ENCODE data around the gene SCTR.
A peak's percentile ranks its signal among the peaks of the same experiment; 100 is the strongest.

SCTR gene

DNA sequence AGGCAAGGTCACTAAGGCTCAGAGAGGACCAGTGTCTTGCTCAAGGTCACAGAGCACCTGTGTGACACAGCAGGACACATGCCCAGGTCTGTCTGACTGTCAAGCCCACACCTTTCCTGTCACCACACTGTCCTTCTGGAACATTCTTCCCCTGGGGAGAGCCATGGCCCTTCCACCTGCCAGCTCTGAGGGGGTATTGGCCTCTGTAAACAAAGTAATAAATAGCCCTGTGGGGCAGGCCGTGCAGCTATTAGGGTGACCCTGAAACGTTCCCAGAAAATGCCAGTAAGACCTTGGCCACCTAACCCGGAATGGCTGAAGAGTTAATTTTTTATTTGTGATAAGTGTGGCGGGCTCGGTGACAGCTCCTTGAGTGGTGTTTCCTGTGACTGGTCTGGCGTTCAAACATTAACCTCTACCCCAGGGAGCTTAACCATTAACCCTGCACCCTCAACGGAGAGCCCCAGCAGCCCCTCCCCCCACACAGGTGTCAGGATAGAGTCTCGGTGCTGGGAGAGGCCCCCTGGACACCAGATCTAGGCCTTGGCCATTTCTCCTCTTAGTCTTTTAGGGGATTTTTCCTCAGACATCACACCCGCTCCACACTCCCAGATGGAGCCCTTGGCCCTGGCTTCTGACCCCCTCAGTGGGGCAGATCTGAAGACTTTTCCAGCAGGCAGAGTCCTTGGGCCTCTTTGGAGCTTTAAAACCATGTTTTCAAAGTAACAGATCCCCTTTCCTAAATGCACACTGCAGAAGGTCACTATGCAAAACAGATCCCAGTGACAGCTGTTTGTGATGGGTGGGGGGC, 36.6 kb downstream of the SCTR start:
- DNase-seq (ENCODE audit: low read depth): no peak

DNA sequence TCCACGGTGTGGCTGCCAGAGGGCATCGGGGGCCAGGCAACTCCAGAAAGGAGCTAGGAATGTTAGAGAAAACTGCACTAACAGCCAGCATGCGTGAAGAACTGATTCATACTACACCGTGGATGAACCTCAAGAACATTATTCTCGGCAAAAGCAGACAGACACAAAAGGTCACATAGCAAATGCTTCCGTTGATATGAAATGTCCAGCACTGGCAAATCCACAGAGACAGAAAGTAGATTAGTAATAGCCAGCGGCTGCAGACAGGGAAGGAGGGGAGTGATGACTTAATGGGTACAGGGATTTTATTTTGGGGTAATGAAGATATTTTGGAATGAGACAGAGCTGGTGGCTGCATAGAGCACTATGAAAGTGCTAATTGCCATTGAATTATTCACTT, 37.4 kb downstream of the SCTR start:
- DNase-seq (ENCODE audit: low read depth): no peak

GRCh38 chr2:119486196-119486827, 38.0 kb downstream of the SCTR start:
- DNase-seq (ENCODE audit: low read depth): no peak

- DNase-seq (ENCODE audit: low read depth): no peak
These were observed 38.8 kb downstream of the SCTR start for GRCh38 chr2:119485336-119486110.

DNA sequence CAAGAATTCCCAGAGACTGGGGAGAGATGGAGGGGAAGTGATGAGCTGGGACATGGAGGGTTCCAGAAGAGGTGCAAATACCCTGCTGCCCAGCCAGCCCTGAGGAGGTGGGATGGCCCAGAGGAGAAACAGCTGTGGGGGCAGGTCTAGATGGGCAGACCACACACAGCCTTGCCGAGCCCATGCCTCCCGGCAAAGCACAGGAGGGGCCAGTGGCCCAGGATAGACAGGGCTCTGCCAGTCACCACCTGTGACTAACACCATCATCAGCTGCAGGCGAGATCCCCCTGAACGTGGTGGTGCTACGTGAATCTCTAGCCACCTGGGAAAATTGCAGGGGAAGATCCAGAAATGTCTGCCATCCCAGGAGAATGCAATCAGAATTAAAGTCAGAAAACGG, 39.4 kb downstream of the SCTR start:
- no peak for DNase-seq (ENCODE audit: low read depth)

GRCh38 chr2:119483896-119484718, 40.2 kb downstream of the SCTR start:
- DNase-seq (ENCODE audit: low read depth): no peak

DNA sequence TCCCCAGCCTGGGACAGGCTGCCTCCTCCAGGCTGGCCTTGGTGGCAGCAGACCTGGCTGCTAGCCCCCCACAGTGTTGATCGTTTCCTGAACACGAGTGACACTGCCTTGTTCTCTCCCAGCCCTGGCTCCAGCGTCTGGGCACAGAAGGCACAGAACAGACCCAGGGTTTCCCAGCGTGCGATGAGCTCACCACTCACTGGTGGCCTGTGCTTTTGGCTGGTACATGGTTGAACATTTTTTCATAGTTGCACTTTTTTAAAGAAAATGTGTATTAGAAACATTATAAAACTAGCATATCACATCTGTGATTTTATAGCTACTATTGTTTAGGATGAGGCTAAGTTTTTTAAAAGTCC, 40.9 kb downstream of the SCTR start:
- DNase-seq (ENCODE audit: low read depth): no peak

- DNase-seq (ENCODE audit: low read depth): no peak
These were observed 41.5 kb downstream of the SCTR start for GRCh38 chr2:119482481-119483394.

GRCh38 chr2:119481501-119482455, 42.5 kb downstream of the SCTR start:
- no peak for DNase-seq (ENCODE audit: low read depth)

GRCh38 chr2:119480718-119481142, 43.6 kb downstream of the SCTR start:
- no peak for DNase-seq (ENCODE audit: low read depth)

GRCh38 chr2:119480184-119480583, 44.1 kb downstream of the SCTR start:
- DNase-seq (ENCODE audit: low read depth): no peak

DNA sequence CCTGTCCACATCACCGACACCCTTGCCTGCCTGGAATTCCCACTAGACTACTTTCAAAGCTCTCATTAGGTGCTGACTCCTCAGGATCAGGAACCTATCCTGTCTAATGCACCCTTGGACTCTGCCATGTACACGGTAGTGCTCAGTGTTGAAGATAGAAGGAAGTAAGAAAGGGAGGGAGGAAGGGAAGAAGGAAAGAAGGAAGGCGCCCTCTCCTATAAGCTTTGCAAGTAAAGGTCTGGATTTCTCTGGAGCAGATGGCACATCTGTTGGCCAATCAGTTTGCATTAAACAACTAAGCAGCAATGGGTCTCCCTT, 45.3 kb downstream of the SCTR start:
- no peak for DNase-seq (ENCODE audit: low read depth)

- no peak for DNase-seq (ENCODE audit: low read depth)
These were observed 45.9 kb downstream of the SCTR start for GRCh38 chr2:119478188-119478977.

DNA sequence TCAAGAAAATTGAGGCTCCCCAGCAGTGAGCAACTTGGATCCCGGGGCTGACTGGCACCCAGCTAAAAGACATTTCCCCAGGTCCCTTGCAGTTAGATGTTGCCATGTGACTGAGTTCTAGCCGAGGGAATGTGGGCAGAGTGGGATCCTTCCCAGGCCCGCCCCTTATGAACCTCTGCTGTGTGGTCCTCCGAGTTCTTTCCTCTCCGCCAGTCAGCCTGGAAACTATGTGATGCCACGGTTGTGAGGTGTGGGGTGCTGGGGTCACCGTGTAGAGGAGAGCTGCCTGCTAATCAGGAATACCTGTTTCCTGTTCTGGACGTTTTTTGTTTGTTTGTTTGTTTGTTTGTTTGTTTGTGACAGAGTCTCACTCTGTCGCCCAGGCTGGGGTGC, 47.2 kb downstream of the SCTR start:
- no peak for DNase-seq (ENCODE audit: low read depth)

GRCh38 chr2:119476301-119477112, 47.8 kb downstream of the SCTR start:
- peak; percentile 7 for DNase-seq (ENCODE audit: low read depth)

DNA sequence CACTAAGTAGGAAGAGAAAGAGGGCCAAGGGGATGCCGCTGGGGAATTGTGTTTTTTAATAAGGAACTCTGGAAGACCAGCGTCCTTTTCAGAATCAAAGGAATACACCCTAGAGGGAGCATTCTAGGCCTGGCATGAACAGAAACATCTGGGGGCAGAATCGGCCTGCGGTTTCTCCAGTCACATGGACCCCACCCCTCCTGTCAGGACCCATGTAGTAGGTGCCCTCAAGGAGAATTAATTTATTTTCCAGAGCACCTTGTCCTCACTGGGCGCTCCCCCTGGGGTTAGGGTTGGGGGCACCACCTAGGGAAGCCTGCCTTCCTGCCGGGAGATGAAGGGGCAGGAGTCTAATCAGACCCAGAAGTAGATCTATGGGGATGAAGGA, 48.4 kb downstream of the SCTR start:
- DNase-seq (ENCODE audit: low read depth): no peak

DNA sequence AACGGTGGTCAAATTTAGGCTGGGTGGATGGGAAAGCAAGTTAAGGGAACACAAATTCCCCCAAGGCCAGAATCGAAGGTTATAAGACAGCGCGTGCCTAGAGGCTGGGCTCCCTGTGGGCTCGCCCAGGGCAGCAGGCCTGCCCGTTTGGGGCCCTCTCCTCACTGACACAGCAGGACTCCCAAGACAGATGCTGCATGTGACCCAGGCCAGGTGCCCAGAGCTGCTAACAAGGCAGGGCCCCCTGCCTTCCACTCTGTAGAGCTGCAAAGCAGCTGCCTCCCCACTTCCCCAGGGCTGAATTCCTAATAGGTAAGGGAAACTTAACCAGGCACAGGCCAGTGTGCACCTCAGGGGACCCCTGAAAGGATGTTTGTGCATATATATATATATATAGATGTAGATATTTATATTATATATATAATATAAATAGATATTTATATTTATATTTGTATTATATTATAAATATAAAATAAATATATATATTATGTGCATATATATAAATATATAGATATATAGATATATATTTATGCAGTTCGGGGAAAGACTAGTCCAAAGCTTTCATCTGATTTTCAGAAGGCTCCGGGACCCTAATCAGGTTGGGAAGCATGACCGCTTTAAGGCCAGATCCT, 48.9 kb downstream of the SCTR start:
- DNase-seq (ENCODE audit: low read depth): no peak
